Measurements from ENCODE around the gene LRRFIP1.

The LRRFIP1 gene

GRCh38 chr2:237706257-237706656, 78.9 kb downstream of the LRRFIP1 start:
- Histone ChIP-seq H4K20me1 (ENCODE audit: insufficient read depth, low read length) (peaks cover 14% of the 10 kb centered on the region; the same call in 1 of the 2 replicates), H3K4me3 (ENCODE audit: low read length) (no peak overlapping the region), H3K79me2 (ENCODE audit: low read length) (peaks cover 92% of the 10 kb centered on the region), H2AFZ (ENCODE audit: low read length) (no peak overlapping the region), H3K4me1 (ENCODE audit: low read length) (peaks cover 31% of the 10 kb centered on the region), H3K27me3 (replicated peaks; ENCODE audit: insufficient read depth, low read length) (no peaks in the 10 kb centered on the region), H3K27ac (ENCODE audit: low read length) (no peak overlapping the region), H3F3A (ENCODE audit: insufficient read depth, low read length) (peaks cover 28% of the 10 kb centered on the region), H3K4me2 (ENCODE audit: low read depth, low read length) (no peak overlapping the region), H3K9me2 (replicated peaks; ENCODE audit: insufficient read depth, low read length) (no peaks in the 10 kb centered on the region), H3K9me3 (replicated peaks; ENCODE audit: insufficient read depth, low read length) (no peaks in the 10 kb centered on the region), H3K9ac (ENCODE audit: low read length) (no peak overlapping the region), H3K36me3 (replicated peaks; ENCODE audit: insufficient read depth, low read length) (no peaks in the 10 kb centered on the region; the same call in 1 of the 2 replicates)
- no peak for TF ChIP-seq CTCF (IDR thresholded peaks at IDR 0.05; ENCODE audit: low read length)
- no peak for DNase-seq

DNA sequence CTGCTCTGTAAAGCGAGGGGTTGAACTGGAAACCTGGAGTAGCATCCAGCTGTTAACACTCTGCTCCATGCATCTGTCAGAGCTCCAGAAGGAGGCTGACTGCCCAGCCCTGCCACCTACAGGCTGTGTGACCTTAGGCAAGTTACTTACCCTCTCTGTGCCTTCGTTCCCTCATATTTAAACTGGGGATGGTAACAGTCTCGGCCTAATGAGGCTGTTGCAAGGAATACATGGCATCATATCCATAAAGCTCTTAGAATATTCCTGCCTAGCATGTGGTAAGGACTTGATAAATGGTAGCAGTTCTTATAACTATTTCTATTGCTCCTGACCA, 80.6 kb downstream of the LRRFIP1 start:
- Histone ChIP-seq H3K4me1 (ENCODE audit: low read length) (peaks cover 14% of the 10 kb centered on the region), H4K20me1 (ENCODE audit: insufficient read depth, low read length) (peaks cover 18% of the 10 kb centered on the region; the same call in 1 of the 2 replicates), H3K27me3 (replicated peaks; ENCODE audit: insufficient read depth, low read length) (no peaks in the 10 kb centered on the region), H2AFZ (ENCODE audit: low read length) (no peak overlapping the region), H3K9me3 (replicated peaks; ENCODE audit: insufficient read depth, low read length) (no peaks in the 10 kb centered on the region), H3F3A (ENCODE audit: insufficient read depth, low read length) (peaks cover 10% of the 10 kb centered on the region), H3K79me2 (ENCODE audit: low read length) (peaks cover 92% of the 10 kb centered on the region), H3K36me3 (replicated peaks; ENCODE audit: insufficient read depth, low read length) (no peaks in the 10 kb centered on the region; the same call in 1 of the 2 replicates), H3K4me2 (ENCODE audit: low read depth, low read length) (no peak overlapping the region), H3K9me2 (replicated peaks; ENCODE audit: insufficient read depth, low read length) (no peaks in the 10 kb centered on the region), H3K4me3 (ENCODE audit: low read length) (no peak overlapping the region), H3K27ac (ENCODE audit: low read length) (no peak overlapping the region), H3K9ac (ENCODE audit: low read length) (no peak overlapping the region)
- no peak for DNase-seq
- TF ChIP-seq CTCF (IDR thresholded peaks at IDR 0.05; ENCODE audit: low read length) (no peak), EZH2 (optimal IDR thresholded peaks at IDR 0.05; ENCODE audit: low read depth, low read length) (no peak), EZH2phosphoT487 (IDR thresholded peaks at IDR 0.05; ENCODE audit: low read length) (no peak)

- Histone ChIP-seq H3K27ac (ENCODE audit: low read length) (no peak overlapping the region), H2AFZ (ENCODE audit: low read length) (no peak overlapping the region), H3K4me1 (ENCODE audit: low read length) (peaks cover 10% of the 10 kb centered on the region), H3K4me2 (ENCODE audit: low read depth, low read length) (no peak overlapping the region), H4K20me1 (ENCODE audit: insufficient read depth, low read length) (peaks cover 18% of the 10 kb centered on the region; the same call in 1 of the 2 replicates), H3K4me3 (ENCODE audit: low read length) (no peak overlapping the region), H3F3A (ENCODE audit: insufficient read depth, low read length) (peaks cover 6% of the 10 kb centered on the region), H3K9ac (ENCODE audit: low read length) (no peak overlapping the region), H3K9me2 (replicated peaks; ENCODE audit: insufficient read depth, low read length) (no peaks in the 10 kb centered on the region), H3K27me3 (replicated peaks; ENCODE audit: insufficient read depth, low read length) (no peaks in the 10 kb centered on the region), H3K79me2 (ENCODE audit: low read length) (peaks cover 93% of the 10 kb centered on the region), H3K36me3 (replicated peaks; ENCODE audit: insufficient read depth, low read length) (no peaks in the 10 kb centered on the region; the same call in 1 of the 2 replicates), H3K9me3 (replicated peaks; ENCODE audit: insufficient read depth, low read length) (no peaks in the 10 kb centered on the region)
- DNase-seq = no peak
- TF ChIP-seq EZH2 (optimal IDR thresholded peaks at IDR 0.05; ENCODE audit: low read depth, low read length) (no peak), CTCF (IDR thresholded peaks at IDR 0.05; ENCODE audit: low read length) (no peak)
Measured at GRCh38 chr2:237708491-237708890, 81.1 kb downstream of the LRRFIP1 start.

Measured in MM.1S (cell line).